ENCODE results near the gene AQP1.

The AQP1 gene

GRCh38 chr7:30874656-30875302 is 36.9 kb upstream of the AQP1 start:
- Histone ChIP-seq H3K27ac (no peak overlapping the region), H3K4me3 (ENCODE audit: low read depth, low read length) (no peak overlapping the region), H3K4me2 (ENCODE audit: low read length) (no peak overlapping the region), H3K4me1 (no peaks in the 10 kb centered on the region), H3K9me3 (ENCODE audit: control insufficient read depth, low read length) (no peaks in the 10 kb centered on the region), H2AFZ (no peak overlapping the region), H3K27me3 (ENCODE audit: control insufficient read depth, insufficient read depth, low read length) (no peaks in the 10 kb centered on the region), H3K9ac (no peak overlapping the region), H3K36me3 (ENCODE audit: control insufficient read depth, insufficient read depth, low read length) (no peaks in the 10 kb centered on the region), H3K79me2 (no peaks in the 10 kb centered on the region)
- no peak for TF ChIP-seq CTCF (IDR thresholded peaks at IDR 0.05)

GRCh38 chr7:30877015-30877769 is 34.5 kb upstream of the AQP1 start:
- H3K36me3 ChIP-seq (ENCODE audit: control insufficient read depth, insufficient read depth, low read length): no peaks in the 10 kb centered on the region
- no peak overlapping the region for H3K4me2 ChIP-seq (ENCODE audit: low read length)
- no peak overlapping the region for H3K9ac ChIP-seq
- no peaks in the 10 kb centered on the region for H3K79me2 ChIP-seq
- no peak overlapping the region for H3K4me3 ChIP-seq (ENCODE audit: low read depth, low read length)
- no peak overlapping the region for H3K27ac ChIP-seq
- no peak for TF ChIP-seq CTCF (IDR thresholded peaks at IDR 0.05)
- H3K9me3 ChIP-seq (ENCODE audit: control insufficient read depth, low read length): no peaks in the 10 kb centered on the region
- no peak overlapping the region for H2AFZ ChIP-seq
- H3K4me1 ChIP-seq: no peaks in the 10 kb centered on the region
- H3K27me3 ChIP-seq (ENCODE audit: control insufficient read depth, insufficient read depth, low read length): no peaks in the 10 kb centered on the region

GRCh38 chr7:30877993-30878392 is 33.7 kb upstream of the AQP1 start:
- Histone ChIP-seq H3K79me2 (no peaks in the 10 kb centered on the region), H3K36me3 (ENCODE audit: control insufficient read depth, insufficient read depth, low read length) (no peaks in the 10 kb centered on the region), H3K4me3 (ENCODE audit: low read depth, low read length) (no peak overlapping the region), H3K27ac (no peak overlapping the region), H3K4me2 (ENCODE audit: low read length) (no peak overlapping the region), H3K9me3 (ENCODE audit: control insufficient read depth, low read length) (no peaks in the 10 kb centered on the region), H2AFZ (no peak overlapping the region), H3K27me3 (ENCODE audit: control insufficient read depth, insufficient read depth, low read length) (no peaks in the 10 kb centered on the region), H3K9ac (no peak overlapping the region), H3K4me1 (no peaks in the 10 kb centered on the region)
- no peak for TF ChIP-seq CTCF (IDR thresholded peaks at IDR 0.05)

- Histone ChIP-seq H3K79me2 (no peaks in the 10 kb centered on the region), H2AFZ (no peak overlapping the region), H3K36me3 (ENCODE audit: control insufficient read depth, insufficient read depth, low read length) (no peaks in the 10 kb centered on the region), H3K27ac (no peak overlapping the region), H3K4me1 (no peaks in the 10 kb centered on the region), H3K27me3 (ENCODE audit: control insufficient read depth, insufficient read depth, low read length) (no peaks in the 10 kb centered on the region), H3K9me3 (ENCODE audit: control insufficient read depth, low read length) (no peaks in the 10 kb centered on the region), H3K9ac (no peak overlapping the region), H3K4me2 (ENCODE audit: low read length) (no peak overlapping the region), H3K4me3 (ENCODE audit: low read depth, low read length) (no peak overlapping the region)
- no peak for TF ChIP-seq CTCF (IDR thresholded peaks at IDR 0.05)
Measured at GRCh38 chr7:30879139-30880124, 32.2 kb upstream of the AQP1 start.
